ENCODE results near the gene AIPL1. TPM values are rescaled to one million over a fixed set of nuclear protein-coding genes. Genes with fewer than 3 reads are reported as not detected.

Gene AIPL1
- total and polyA plus RNA-seq, 2 of the 13 experiments (the other 11 are each of a cell fraction or from before 2014, with no cell fraction given), result not detected

- DNase-seq (ENCODE audit: low spot score) (no peak), FAIRE-seq (no peak), ATAC-seq (no peak)
- in situ Hi-C loops (cut with HindIII; ENCODE audit: extremely low pct_ligation_motif_present, low pct_unique_long_range_greater_than_20kb) (loop anchor here (5.0 kb wide), 1 partner anchor 172 kb away; the partner anchor contains the start of genes KIAA0753 and TXNDC17), intact Hi-C loops (cut with micrococcal nuclease; ENCODE audit: unreplicated experiment) (loop anchor here (10.0 kb wide), 1 partner anchor 85 kb away; the partner anchor contains the start of gene PITPNM3)
- Histone ChIP-seq H3K4me2 (ENCODE audit: low read depth, low read length) (no peak overlapping the region), H3K27ac (ENCODE audit: extremely low read length, insufficient read depth, low read length) (no peak overlapping the region), H3K4me1 (ENCODE audit: insufficient read depth, low read length) (no peaks in the 10 kb centered on the region), H4K20me1 (ENCODE audit: insufficient read depth, low read length) (no peaks in the 10 kb centered on the region), H3K9ac (ENCODE audit: insufficient read depth, low read depth, low read length) (no peak overlapping the region), H3K36me3 (replicated peaks in 1 of 2; ENCODE audit: control insufficient read depth in 1 of 2, insufficient read depth in 2 of 2, low read length in 2 of 2) (no peaks in the 10 kb centered on the region), H2AFZ (ENCODE audit: low read length) (no peak overlapping the region), H3K9me3 (ENCODE audit: low read length) (no peaks in the 10 kb centered on the region; the same call in 1 of the 2 replicates), H3K27me3 (ENCODE audit: control insufficient read depth in 1 of 2, insufficient read depth in 2 of 2, low read length in 2 of 2) (no peaks in the 10 kb centered on the region), H3K79me2 (ENCODE audit: insufficient read depth, low read length) (no peaks in the 10 kb centered on the region), H3K4me3 (replicated peaks in 1 of 3; ENCODE audit: insufficient read depth in 1 of 3, low read depth in 2 of 3, low read length in 3 of 3) (no peak overlapping the region)
- 82% methylated on average over 19 of the region's 24 CpGs for WGBS (ENCODE audit: low lambda C conversion rate)
- POLR2A ChIA-PET, result no interaction called here
- CTCF ChIA-PET (ENCODE audit: low intra/inter-chr PET ratio, low total read pairs), result no interaction called here
- no TSS peak for BruUV-seq (replicated peaks)
- no peak for TF ChIP-seq ZNF12 (CRISPR knock-in tag; IDR thresholded peaks at IDR 0.05)
- no peak for TF ChIP-seq DRAP1 (CRISPR knock-in tag; IDR thresholded peaks at IDR 0.05)
- TF ChIP-seq ARID4A (CRISPR knock-in tag; IDR thresholded peaks at IDR 0.05; ENCODE audit: borderline replicate concordance), result no peak
- no peak for TF ChIP-seq MBD4 (IDR thresholded peaks at IDR 0.05; ENCODE audit: borderline replicate concordance, low read length)
- TF ChIP-seq ZSCAN25 (CRISPR knock-in tag; IDR thresholded peaks at IDR 0.05), result no peak
- TF ChIP-seq NFATC3 (CRISPR knock-in tag; IDR thresholded peaks at IDR 0.05), result no peak
- TF ChIP-seq NFIC (IDR thresholded peaks at IDR 0.05; ENCODE audit: low read length), result no peak
- TF ChIP-seq TCF7L2 (IDR thresholded peaks at IDR 0.05; ENCODE audit: low read depth, low read length), result no peak
- TF ChIP-seq PRDM15 (CRISPR knock-in tag; IDR thresholded peaks at IDR 0.05), result no peak
- no peak for TF ChIP-seq EED (CRISPR knock-in tag; IDR thresholded peaks at IDR 0.05)
- TF ChIP-seq ZNF224 (CRISPR knock-in tag; IDR thresholded peaks at IDR 0.05), result no peak
- TF ChIP-seq ZNF225 (CRISPR knock-in tag; IDR thresholded peaks at IDR 0.05), result no peak
- TF ChIP-seq HBP1 (CRISPR knock-in tag; IDR thresholded peaks at IDR 0.05; ENCODE audit: low read depth), result no peak
- TF ChIP-seq ZBTB42 (CRISPR knock-in tag; IDR thresholded peaks at IDR 0.05), result no peak
- TF ChIP-seq RFXAP (CRISPR knock-in tag; IDR thresholded peaks at IDR 0.05; ENCODE audit: borderline replicate concordance), result no peak
These were observed 35.3 kb upstream of the AIPL1 start for GRCh38 chr17:6470146-6470718.
